Aortic smooth muscle cell (primary cell): Measurements from ENCODE around the gene IDH1. TPM values are rescaled to one million over a fixed set of nuclear protein-coding genes. Genes with fewer than 3 reads are reported as not detected.

Experiments used
- total RNA-seq: library from RNA; depleted of rRNA; stranded (reverse); fragments of >200 nt; gene quantifications from 2 replicates; pipeline ENCODE4 v1.2.3, GENCODE V29; 2014

The IDH1 gene
- 146 and 218 TPM in 2 replicates for total RNA-seq

GRCh38 chr2:208254871-208255556, at the start of gene IDH1:
TSS of gene IDH1 (minus strand) at chr2:208255071. CDS start at chr2:208251551, 3,520 bp downstream.

GRCh38 chr2:208265801-208266552, 11.1 kb upstream of the IDH1 start, which contains the start of gene PIKFYVE:
TSS of gene PIKFYVE (plus strand) at chr2:208266255. CDS start at chr2:208271520, 5,265 bp downstream.

GRCh38 chr2:208189810-208190503, 64.9 kb downstream of the IDH1 start, which contains the start of gene C2orf80:
TSS of gene C2orf80 (minus strand) at chr2:208190030. CDS start at chr2:208186986, 3,044 bp downstream.

Other genes with a start within 250 kb of the IDH1 start
- gene PLEKHM3, start 229.5 kb downstream of the IDH1 start, total RNA-seq, result 14.9 and 16.7 TPM in 2 replicates
- not detected in 2 replicates for gene CRYGD, start 130.5 kb downstream of the IDH1 start, total RNA-seq
- not detected in 2 replicates for gene CRYGC, start 125.2 kb downstream of the IDH1 start, total RNA-seq
- gene CRYGB, start 108.9 kb downstream of the IDH1 start, total RNA-seq, result not detected in 2 replicates
- not detected in 2 replicates for gene CRYGA, start 91.5 kb downstream of the IDH1 start, total RNA-seq
- not detected in 2 replicates for gene C2orf80, start 65.0 kb downstream of the IDH1 start, total RNA-seq
- 35.5 and 41.3 TPM in 2 replicates for gene PIKFYVE, start 11.2 kb upstream of the IDH1 start, total RNA-seq
- under 0.01 TPM in 1 of 2 replicates, not detected in the other for gene PTH2R, start 151.7 kb upstream of the IDH1 start, total RNA-seq